GM19023 (cell line): ENCODE results near the gene MAPK10.
"Not testable (repeated sequence)": the region's sequence is repeated elsewhere in the genome, so short reads cannot be mapped to it uniquely, and the experiment has no call there.

Experiments used
- ATAC-seq: cut with Tn5 transposase; IDR thresholded peaks from one replicate; pipeline ENCODE4 v1.9.1; 2021; ENCODE audit warnings: mild to moderate bottlenecking, moderate library complexity; ENCODE audit not compliant: unreplicated experiment

MAPK10 gene

GRCh38 chr4:85995361-85995760, 364.5 kb downstream of the MAPK10 start:
- no peak for ATAC-seq

GRCh38 chr4:85994576-85994975, 365.3 kb downstream of the MAPK10 start:
- no peak for ATAC-seq

DNA sequence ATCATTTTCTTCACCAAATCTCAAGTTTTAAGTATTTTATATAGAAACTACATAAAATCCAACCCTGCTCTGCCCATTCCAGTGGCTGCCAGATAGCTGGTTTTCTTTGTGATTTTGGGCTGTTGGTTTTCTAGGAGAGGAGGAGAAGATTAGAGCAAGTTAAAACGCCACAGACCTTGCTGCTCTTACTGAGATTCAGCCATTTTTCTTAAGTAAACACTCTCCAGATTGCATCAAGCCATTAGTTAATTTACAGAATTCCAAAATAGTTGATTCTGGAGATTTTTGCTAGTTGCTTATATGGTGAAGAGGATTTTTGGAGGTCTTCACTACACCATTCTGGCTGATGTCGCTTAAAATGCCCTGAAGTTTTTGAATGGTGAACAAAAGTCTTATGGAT, 366.2 kb downstream of the MAPK10 start:
- no peak for ATAC-seq

GRCh38 chr4:85986266-85986665, 373.6 kb downstream of the MAPK10 start:
- ATAC-seq: no peak

DNA sequence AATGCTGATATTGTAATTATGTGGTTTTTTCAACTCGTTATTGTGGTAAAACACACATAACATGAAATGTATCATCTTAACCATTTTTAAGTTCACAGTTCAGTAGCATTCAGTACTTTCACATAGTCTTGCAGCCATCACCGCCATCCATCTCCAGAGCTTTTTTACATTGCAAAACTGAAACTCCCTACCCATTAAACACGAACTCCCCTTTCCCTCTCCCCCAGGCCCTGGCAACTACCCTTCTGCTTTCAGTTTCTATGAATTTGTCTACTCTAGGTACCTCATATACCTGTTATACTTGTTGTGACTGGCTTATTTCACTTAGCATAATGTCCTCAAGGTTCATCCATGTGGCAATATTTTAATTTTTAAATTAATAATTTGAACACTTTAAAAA, 380.6 kb downstream of the MAPK10 start:
- peak; percentile 86 for ATAC-seq

DNA sequence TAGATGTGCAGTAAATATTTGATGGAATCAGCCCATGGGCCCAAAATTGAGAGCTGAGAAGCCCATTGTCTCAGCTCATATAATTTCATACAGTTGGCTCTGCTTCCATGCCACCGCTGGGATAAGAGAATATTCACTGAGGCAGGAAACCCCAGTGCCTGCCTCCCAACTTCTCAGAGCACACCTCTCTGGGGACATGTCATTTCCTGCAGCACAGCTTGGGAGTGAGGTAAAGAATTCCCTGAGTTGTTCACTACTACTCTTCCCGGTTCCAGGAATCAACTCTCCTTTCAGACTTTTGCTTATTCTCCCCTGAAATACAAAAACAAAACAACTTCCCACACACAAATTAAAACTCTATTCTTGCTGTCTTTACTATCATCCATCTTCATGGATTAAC, 389.3 kb downstream of the MAPK10 start:
- ATAC-seq: no peak

GRCh38 chr4:85968945-85969819, 390.7 kb downstream of the MAPK10 start:
- no peak for ATAC-seq

- ATAC-seq: no peak
Measured at GRCh38 chr4:85967872-85968271, 392.0 kb downstream of the MAPK10 start.

- ATAC-seq: no peak
Measured at GRCh38 chr4:85966373-85966772, 393.5 kb downstream of the MAPK10 start.

- ATAC-seq: no peak
Measured at GRCh38 chr4:85965529-85965928, 394.3 kb downstream of the MAPK10 start.

GRCh38 chr4:85965017-85965416, 394.8 kb downstream of the MAPK10 start:
- not testable (repeated sequence) for ATAC-seq

- ATAC-seq: no peak
Measured at GRCh38 chr4:85964298-85964697, 395.6 kb downstream of the MAPK10 start.

DNA sequence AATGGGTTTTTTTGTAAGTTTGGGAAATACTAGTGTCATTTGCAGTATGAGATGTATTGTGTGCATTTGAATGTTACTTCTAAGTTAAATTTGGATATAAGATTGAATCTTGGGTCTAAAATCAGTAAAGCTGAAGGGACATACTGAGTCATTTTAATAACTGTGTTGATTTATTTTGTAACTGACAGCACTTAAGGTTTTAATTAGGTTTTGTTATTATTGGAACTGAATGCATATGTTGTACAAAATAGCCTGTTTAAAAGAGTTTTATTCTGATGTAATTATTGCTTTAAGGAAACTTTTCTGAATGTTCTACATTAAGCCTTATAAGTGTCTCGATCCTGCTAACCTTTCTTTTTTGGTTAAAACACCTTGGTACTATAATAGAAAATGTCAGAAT, 396.6 kb downstream of the MAPK10 start:
- no peak for ATAC-seq

- no peak for ATAC-seq
Measured at GRCh38 chr4:85961887-85962286, 398.0 kb downstream of the MAPK10 start.

GRCh38 chr4:85956293-85956945, 403.4 kb downstream of the MAPK10 start:
- ATAC-seq: no peak

GRCh38 chr4:85955620-85956292, 404.1 kb downstream of the MAPK10 start:
- ATAC-seq: no peak

DNA sequence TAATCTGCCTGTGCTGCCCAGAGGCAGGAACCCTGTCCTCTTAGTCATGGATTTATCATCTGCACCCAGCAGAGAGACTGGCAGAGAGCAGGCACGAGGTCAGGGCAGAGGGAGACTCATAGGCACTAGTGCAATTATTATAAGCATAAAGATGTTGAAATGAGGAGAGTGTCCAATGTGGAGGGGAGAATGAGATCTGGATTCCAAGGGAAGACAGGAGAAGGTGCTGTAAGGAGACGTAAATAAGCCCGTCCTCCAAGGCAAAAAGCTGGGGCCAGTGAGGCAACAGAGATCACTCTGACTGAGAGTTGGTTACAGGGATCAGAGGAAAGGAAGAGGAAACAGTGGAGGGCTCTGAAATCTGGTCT, 406.2 kb downstream of the MAPK10 start:
- ATAC-seq: no peak

DNA sequence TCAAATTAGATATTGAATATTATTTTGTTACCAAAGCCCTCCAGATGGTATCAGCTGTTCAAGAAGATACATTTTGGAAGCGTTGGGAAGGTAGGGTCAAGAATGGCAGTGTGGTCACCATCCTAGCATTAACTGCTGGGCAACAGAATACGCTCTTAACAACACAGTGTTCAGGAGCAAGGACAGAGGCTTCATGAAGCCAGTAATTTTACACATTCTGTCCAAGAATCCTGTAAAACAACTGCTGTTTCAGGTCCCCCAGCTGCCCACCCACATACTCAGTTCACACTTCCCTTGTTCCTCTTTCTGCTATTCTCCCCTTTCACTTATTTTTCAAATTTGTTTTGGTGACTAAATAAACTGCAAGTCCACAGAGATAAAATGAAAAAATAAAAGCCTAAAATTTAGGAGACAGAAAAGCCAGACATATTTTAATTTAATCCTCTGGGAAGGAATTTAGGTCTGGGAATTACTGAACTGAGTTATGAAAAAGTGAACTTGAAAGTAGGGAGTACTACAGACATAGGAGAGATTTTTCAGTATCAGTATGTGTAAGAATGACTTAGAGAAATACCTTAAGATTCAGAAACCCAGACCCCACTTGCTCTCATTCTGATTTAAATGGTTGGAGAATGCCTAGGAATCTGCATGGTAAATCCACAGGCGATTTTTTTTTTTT, 406.7 kb downstream of the MAPK10 start:
- no peak for ATAC-seq

DNA sequence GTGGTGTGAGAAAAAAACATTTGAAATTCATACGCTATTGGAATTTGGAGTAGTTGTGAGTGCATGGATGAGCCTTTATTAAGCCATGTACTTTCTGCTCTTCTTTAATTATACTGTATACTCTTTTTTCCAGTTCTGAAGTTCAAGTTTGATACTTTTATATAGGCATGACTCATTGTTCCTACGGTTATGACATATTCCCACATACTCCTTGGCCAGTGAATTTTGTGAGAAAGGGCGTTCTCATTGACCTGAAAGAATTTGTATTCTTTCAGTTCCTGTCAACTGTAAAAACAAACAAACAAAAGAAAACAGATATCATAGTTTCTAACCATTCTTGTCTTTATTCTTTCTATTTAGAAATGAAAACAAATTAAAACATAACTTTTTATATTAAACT, 407.3 kb downstream of the MAPK10 start:
- ATAC-seq: no peak

GRCh38 chr4:85951099-85951498, 408.8 kb downstream of the MAPK10 start:
- ATAC-seq: no peak

DNA sequence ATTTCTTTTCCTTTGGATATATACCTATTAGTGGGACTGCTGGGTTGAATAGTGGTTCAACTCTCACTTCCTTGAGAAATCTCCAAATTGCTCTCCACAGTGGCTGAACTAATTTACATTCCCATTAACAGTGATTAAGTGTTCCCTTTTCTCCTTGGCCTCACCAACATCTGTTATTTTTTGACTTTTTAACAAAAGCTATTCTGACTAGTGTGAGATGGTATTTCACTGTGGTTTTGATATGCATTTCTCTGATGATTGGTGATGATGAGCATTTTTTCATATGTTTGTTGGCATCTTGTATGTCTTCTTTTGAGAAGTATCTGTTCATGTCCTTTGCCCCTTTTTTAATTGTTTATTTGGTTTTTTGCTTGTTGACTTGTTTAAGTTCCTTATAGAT, 413.0 kb downstream of the MAPK10 start:
- ATAC-seq: no peak
